Vagina (tissue), 2 donors: ENCODE results near the gene KAZALD1.

Experiments
- POLR2A ChIP-seq, 2 donors: fragments of 450-650 bp; IDR thresholded peaks; one replicate each; pipeline ENCODE4 v1.6.1; 2017; ENCODE audit warnings: antibody characterized with exemption in 2 of 2, mild to moderate bottlenecking in 2 of 2, moderate library complexity in 2 of 2
- TF ChIP-seq, protein P1 (sequence below), 3 experiments: fragments of 450-650 bp in 2 of 3; fragments of 200-600 bp in 1 of 3; sonication (generic) in 1 of 3; IDR thresholded peaks; one replicate each; pipeline ENCODE4 v1.5.1; 2017 to 2019; ENCODE audit warnings: antibody characterized with exemption in 3 of 3, mild to moderate bottlenecking in 2 of 3, moderate library complexity in 2 of 3

DNA sequence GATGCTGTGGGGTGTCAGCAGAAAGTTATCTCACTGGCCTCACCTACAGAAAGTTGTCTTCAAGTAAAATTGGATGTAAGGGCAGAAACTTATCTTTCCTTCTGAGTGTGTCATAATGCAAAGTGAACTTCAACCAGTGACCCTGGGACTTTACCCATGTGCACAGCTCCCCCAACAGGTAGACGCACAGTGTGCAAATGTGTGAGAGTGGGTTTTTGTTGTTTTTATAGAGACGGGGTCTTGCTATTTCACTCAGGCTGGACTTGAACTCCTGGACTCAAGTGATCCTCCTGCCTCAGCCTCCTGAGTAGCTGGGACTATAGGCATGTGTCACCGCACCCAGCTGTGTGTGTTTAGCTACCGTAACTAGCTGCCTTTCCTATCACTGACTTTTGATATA is 6.4 kb upstream of the KAZALD1 start:
- no peak for TF ChIP-seq POLR2A (IDR thresholded peaks at IDR 0.05)
- TF ChIP-seq, protein P1, sequence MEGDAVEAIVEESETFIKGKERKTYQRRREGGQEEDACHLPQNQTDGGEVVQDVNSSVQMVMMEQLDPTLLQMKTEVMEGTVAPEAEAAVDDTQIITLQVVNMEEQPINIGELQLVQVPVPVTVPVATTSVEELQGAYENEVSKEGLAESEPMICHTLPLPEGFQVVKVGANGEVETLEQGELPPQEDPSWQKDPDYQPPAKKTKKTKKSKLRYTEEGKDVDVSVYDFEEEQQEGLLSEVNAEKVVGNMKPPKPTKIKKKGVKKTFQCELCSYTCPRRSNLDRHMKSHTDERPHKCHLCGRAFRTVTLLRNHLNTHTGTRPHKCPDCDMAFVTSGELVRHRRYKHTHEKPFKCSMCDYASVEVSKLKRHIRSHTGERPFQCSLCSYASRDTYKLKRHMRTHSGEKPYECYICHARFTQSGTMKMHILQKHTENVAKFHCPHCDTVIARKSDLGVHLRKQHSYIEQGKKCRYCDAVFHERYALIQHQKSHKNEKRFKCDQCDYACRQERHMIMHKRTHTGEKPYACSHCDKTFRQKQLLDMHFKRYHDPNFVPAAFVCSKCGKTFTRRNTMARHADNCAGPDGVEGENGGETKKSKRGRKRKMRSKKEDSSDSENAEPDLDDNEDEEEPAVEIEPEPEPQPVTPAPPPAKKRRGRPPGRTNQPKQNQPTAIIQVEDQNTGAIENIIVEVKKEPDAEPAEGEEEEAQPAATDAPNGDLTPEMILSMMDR (IDR thresholded peaks at IDR 0.05): no peak
